GM12878 (cell line): ENCODE measurements around the gene BRINP3. TPM values are rescaled to one million over a fixed set of nuclear protein-coding genes. Genes with fewer than 3 reads are reported as not detected.

Source experiments
- ATAC-seq: fragments of 200-7000 bp; cut with Tn5 transposase; 3 replicates; pipeline ENCODE4 v1.9.1; 2020; ENCODE audit warnings: mild to moderate bottlenecking, moderate library complexity
- BruUV-seq: library from RNA; stranded (reverse); fragments of 400-500 nt; replicated peaks from 2 replicates; lab custom pipeline; 2021; lab: Mats Ljungman, UMichigan
- CTCF ChIA-PET: fragments of 300-600 bp; sonication (Branson Sonifier 250); formaldehyde crosslinking; extraction: SDS; loops from one replicate; lab custom pipeline; 2021; ENCODE audit warnings: inconsistent platforms; lab: Yijun Ruan, JAX
- POLR2A ChIA-PET: fragments of 350-600 bp; formaldehyde crosslinking; extraction: SDS; loops from one replicate; lab custom pipeline; 2021; ENCODE audit warnings: inconsistent platforms; lab: Charles Lee
- RAD21 ChIA-PET: fragments of 300-600 bp; sonication (Branson Sonifier 250); formaldehyde crosslinking; loops from one replicate; lab custom pipeline; 2023; ENCODE audit warnings: antibody characterized with exemption; ENCODE audit not compliant: unreplicated experiment; lab: Charles Lee
- SMC1A ChIA-PET: fragments of 300-600 bp; sonication (Branson Sonifier 250); formaldehyde crosslinking; loops from one replicate; lab custom pipeline; 2023; ENCODE audit not compliant: unreplicated experiment, uncharacterized antibody; lab: Charles Lee
- DNase-seq: peaks from one replicate; pipeline ENCODE4 v3.0.0-alpha.2; 2011; ENCODE audit warnings: low read depth, low spot score
- FAIRE-seq: peaks from 3 replicates; lab custom pipeline; 2011; peaks lifted over from hg19 to GRCh38; lab: Jason Lieb, UNC
- H2AFZ ChIP-seq: 2 replicates; pipeline ENCODE4 v1.6.0; 2011; ENCODE audit warnings: low read depth, low read length, control low read depth; ENCODE audit not compliant: control insufficient read depth
- H3K27ac ChIP-seq: 2 replicates; pipeline ENCODE4 v1.5.1; 2011; ENCODE audit warnings: control low read depth; ENCODE audit not compliant: control insufficient read depth, insufficient read depth
- H3K27me3 ChIP-seq, 2 experiments: replicated peaks in 1 of 2; 2 replicates each; pipeline versions ENCODE4 v1.6.0 to v1.6.1; 2011; ENCODE audit warnings: low read length in 1 of 2; ENCODE audit not compliant: control insufficient read depth in 2 of 2, insufficient read depth in 2 of 2
- H3K36me3 ChIP-seq, 2 experiments: 2 replicates each; pipeline ENCODE4 v1.5.1; 2011; ENCODE audit warnings: low read length in 1 of 2; ENCODE audit not compliant: control insufficient read depth in 2 of 2, insufficient read depth in 2 of 2
- H3K4me1 ChIP-seq: 2 replicates; pipeline ENCODE4 v1.6.1; 2011; ENCODE audit warnings: mild to moderate bottlenecking, low read length, moderate library complexity, mixed read lengths; ENCODE audit not compliant: control insufficient read depth, insufficient read depth
- H3K4me2 ChIP-seq: 2 replicates; pipeline ENCODE4 v1.6.0; 2011; ENCODE audit warnings: control low read depth; ENCODE audit not compliant: control insufficient read depth, insufficient read depth
- H3K4me3 ChIP-seq: fragments of 200-600 bp; sonication (generic); 2 replicates; pipeline ENCODE4 v1.5.1; 2016
- H3K79me2 ChIP-seq: 2 replicates; pipeline ENCODE4 v1.6.0; 2011; ENCODE audit warnings: low read length; ENCODE audit not compliant: control insufficient read depth, insufficient read depth
- H3K9ac ChIP-seq: 2 replicates; pipeline ENCODE4 v1.8.0; 2011; ENCODE audit warnings: low read length, control low read depth, mixed read lengths; ENCODE audit not compliant: control insufficient read depth, insufficient read depth
- H3K9me3 ChIP-seq: replicated peaks from 3 replicates; pipeline ENCODE4 v1.5.1; 2011; ENCODE audit warnings: mild to moderate bottlenecking, low read length; ENCODE audit not compliant: control insufficient read depth, insufficient read depth
- H4K20me1 ChIP-seq: 2 replicates; pipeline ENCODE4 v1.6.0; 2011; ENCODE audit not compliant: control insufficient read depth, insufficient read depth
- CBX5 ChIP-seq: sonication (generic); IDR thresholded peaks from 2 replicates; pipeline ENCODE4 v1.6.1; 2016; ENCODE audit warnings: low read depth, moderate library complexity, mild to moderate bottlenecking, inconsistent platforms
- CEBPB ChIP-seq, 2 experiments: fragments of 150-350 bp in 1 of 2; IDR thresholded peaks; 2 replicates each; pipeline ENCODE4 v1.6.1; 2012 to 2014; ENCODE audit warnings: low read depth in 2 of 2, low read length in 2 of 2, borderline replicate concordance in 1 of 2, inconsistent platforms in 1 of 2
- CTCF ChIP-seq, 3 experiments: IDR thresholded peaks in 2 of 3; conservative IDR thresholded peaks in 1 of 3; 2 replicates each; pipeline ENCODE4 v1.5.1; 2011; ENCODE audit warnings: low read depth in 3 of 3, low read length in 3 of 3, mild to moderate bottlenecking in 3 of 3, control low read depth in 2 of 3, moderate library complexity in 2 of 3, inconsistent platforms in 1 of 3, mixed read lengths in 1 of 3; ENCODE audit not compliant: control insufficient read depth in 2 of 3, insufficient read depth in 1 of 3; ENCODE audit errors: extremely low read depth in 1 of 3
- IRF3 ChIP-seq: fragments of 450-650 bp; IDR thresholded peaks from 2 replicates; pipeline ENCODE4 v1.6.1; 2014; ENCODE audit warnings: mild to moderate bottlenecking
- JUND ChIP-seq: IDR thresholded peaks from 2 replicates; pipeline ENCODE4 v1.6.1; 2012; ENCODE audit warnings: low read depth, mild to moderate bottlenecking, low read length, improper control_type of control experiment, moderate library complexity
- YY1 ChIP-seq: IDR thresholded peaks from 2 replicates; pipeline ENCODE4 v1.6.1; 2011; ENCODE audit warnings: low read depth, mild to moderate bottlenecking, low read length
- ZBTB33 ChIP-seq: fragments of 450-650 bp; IDR thresholded peaks from 2 replicates; pipeline ENCODE4 v1.6.1; 2017; ENCODE audit warnings: mild to moderate bottlenecking
- ZNF384 ChIP-seq: IDR thresholded peaks from 2 replicates; pipeline ENCODE4 v1.6.1; 2012; ENCODE audit warnings: low read depth, mild to moderate bottlenecking, low read length, improper control_type of control experiment, borderline replicate concordance
- WGBS: methylation state at CpG from one replicate; pipeline ENCODE4 v1.1.6; 2016; ENCODE audit warnings: low lambda C conversion rate; ENCODE audit not compliant: insufficient replicate concordance, insufficient coverage; ENCODE audit errors: missing lambda C conversion rate; 5-methylcytosine and 5-hydroxymethylcytosine counted together
- in situ Hi-C: fragments of 300-500 bp; cut with MboI; formaldehyde crosslinking; loops from 9 replicates; pipeline ENCODE4 v1.14.3; 2018; ENCODE audit warnings: mixed read lengths
- intact Hi-C: fragments of 100-400 bp; cut with micrococcal nuclease; formaldehyde crosslinking; loops from one replicate; pipeline ENCODE4 v1.14.2; 2022; ENCODE audit not compliant: unreplicated experiment
- polyA plus RNA-seq, 11 experiments: library from polyadenylated mRNA; depleted of rRNA in 4 of 11; unstranded in 6 of 11; stranded (reverse) in 5 of 11; fragments of >200 nt; fragmentation: Nextera tagmentation in 4 of 11; fragmentation: Illumina TruSeq in 1 of 11; extraction: Ambion mirVana in 4 of 11; extraction: Trizol in 1 of 11; gene quantifications; 1 replicate in 1 of 11; 2 replicates in 10 of 11; pipeline versions ENCODE4 v1.2.1 to v1.2.3, GENCODE V29; 2011 to 2016; ENCODE audit warnings: inconsistent platforms in 2 of 11, missing spikeins in 2 of 11, low read depth in 1 of 11
- total RNA-seq, 4 experiments: library from RNA; depleted of rRNA in 3 of 4; stranded (reverse); fragments of >200 nt in 3 of 4; fragmentation: Illumina TruSeq in 1 of 4; extraction: Trizol in 1 of 4; gene quantifications; 2 replicates each; pipeline versions ENCODE4 v1.2.1 to v1.2.3, GENCODE V29; 2013 to 2021
- TF ChIP-seq, protein P1 (sequence below): fragments of 450-650 bp; IDR thresholded peaks from 2 replicates; pipeline ENCODE4 v1.6.1; 2017; ENCODE audit warnings: low read depth, mild to moderate bottlenecking, moderate library complexity
- TF ChIP-seq, protein P2 (sequence below): fragments of 450-650 bp; IDR thresholded peaks from 2 replicates; pipeline ENCODE4 v1.6.1; 2017; ENCODE audit warnings: mild to moderate bottlenecking, low read depth, inconsistent platforms; ENCODE audit not compliant: poor library complexity, severe bottlenecking

Gene BRINP3
- total and polyA plus RNA-seq, 10 of the 15 experiments (the other 5 are each of a cell fraction or from before 2014, with no cell fraction given) = under 0.01 TPM; not detected in 9

- Histone ChIP-seq H3K9me3 (no peaks in the 10 kb centered on the region), H3K27ac (no peak overlapping the region), H3K9ac (no peak overlapping the region), H3K27me3 (peaks cover 2 to 8% of the 10 kb centered on the region in 2 experiments), H3K4me3 (no peak overlapping the region), H3K4me2 (no peak overlapping the region), H3K79me2 (no peaks in the 10 kb centered on the region), H2AFZ (no peak overlapping the region), H3K4me1 (no peaks in the 10 kb centered on the region), H4K20me1 (no peaks in the 10 kb centered on the region), H3K36me3 (no peaks in the 10 kb centered on the region)
- SMC1A ChIA-PET = interaction anchor here (0.7 kb wide), 1 partner anchor 1066 kb away, joined by 3 read pairs; no protein-coding TSS in a partner anchor
- RAD21 ChIA-PET = no interaction called here
- BruUV-seq = no TSS peak
- WGBS = 15% methylated on average over 25 of the region's 27 CpGs
- POLR2A ChIA-PET = interaction anchor here (0.6 to 0.7 kb wide), 2 partner anchors 613 to 1875 kb away, joined by 3 to 8 read pairs; no protein-coding TSS in a partner anchor
- TF ChIP-seq ZNF384 (no peak), JUND (no peak), YY1 (no peak), CBX5 (no peak), CEBPB (IDR thresholded peaks at IDR 0.05; ENCODE audit: borderline replicate concordance in 1 of 2, low read depth in 2 of 2, low read length in 2 of 2) (no peak), ZBTB33 (no peak), CTCF (IDR thresholded peaks at IDR 0.05 in 2 of 3, conservative IDR thresholded peaks at IDR 0.05 in 1 of 3; ENCODE audit: control insufficient read depth in 2 of 3, extremely low read depth in 1 of 3, insufficient read depth in 1 of 3, low read depth in 3 of 3, low read length in 3 of 3) (no peak), IRF3 (no peak)
- TF ChIP-seq, protein P1, sequence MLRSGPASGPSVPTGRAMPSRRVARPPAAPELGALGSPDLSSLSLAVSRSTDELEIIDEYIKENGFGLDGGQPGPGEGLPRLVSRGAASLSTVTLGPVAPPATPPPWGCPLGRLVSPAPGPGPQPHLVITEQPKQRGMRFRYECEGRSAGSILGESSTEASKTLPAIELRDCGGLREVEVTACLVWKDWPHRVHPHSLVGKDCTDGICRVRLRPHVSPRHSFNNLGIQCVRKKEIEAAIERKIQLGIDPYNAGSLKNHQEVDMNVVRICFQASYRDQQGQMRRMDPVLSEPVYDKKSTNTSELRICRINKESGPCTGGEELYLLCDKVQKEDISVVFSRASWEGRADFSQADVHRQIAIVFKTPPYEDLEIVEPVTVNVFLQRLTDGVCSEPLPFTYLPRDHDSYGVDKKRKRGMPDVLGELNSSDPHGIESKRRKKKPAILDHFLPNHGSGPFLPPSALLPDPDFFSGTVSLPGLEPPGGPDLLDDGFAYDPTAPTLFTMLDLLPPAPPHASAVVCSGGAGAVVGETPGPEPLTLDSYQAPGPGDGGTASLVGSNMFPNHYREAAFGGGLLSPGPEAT = no peak
- TF ChIP-seq, protein P2, sequence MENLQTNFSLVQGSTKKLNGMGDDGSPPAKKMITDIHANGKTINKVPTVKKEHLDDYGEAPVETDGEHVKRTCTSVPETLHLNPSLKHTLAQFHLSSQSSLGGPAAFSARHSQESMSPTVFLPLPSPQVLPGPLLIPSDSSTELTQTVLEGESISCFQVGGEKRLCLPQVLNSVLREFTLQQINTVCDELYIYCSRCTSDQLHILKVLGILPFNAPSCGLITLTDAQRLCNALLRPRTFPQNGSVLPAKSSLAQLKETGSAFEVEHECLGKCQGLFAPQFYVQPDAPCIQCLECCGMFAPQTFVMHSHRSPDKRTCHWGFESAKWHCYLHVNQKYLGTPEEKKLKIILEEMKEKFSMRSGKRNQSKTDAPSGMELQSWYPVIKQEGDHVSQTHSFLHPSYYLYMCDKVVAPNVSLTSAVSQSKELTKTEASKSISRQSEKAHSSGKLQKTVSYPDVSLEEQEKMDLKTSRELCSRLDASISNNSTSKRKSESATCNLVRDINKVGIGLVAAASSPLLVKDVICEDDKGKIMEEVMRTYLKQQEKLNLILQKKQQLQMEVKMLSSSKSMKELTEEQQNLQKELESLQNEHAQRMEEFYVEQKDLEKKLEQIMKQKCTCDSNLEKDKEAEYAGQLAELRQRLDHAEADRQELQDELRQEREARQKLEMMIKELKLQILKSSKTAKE = no peak
- FAIRE-seq (no peak), ATAC-seq (no peak), DNase-seq (no peak)
- intact Hi-C loops (no loop called here), in situ Hi-C loops (no loop called here)
- CTCF ChIA-PET = no interaction called here
Observed at GRCh38 chr1:190475421-190476141, 2.1 kb downstream of the BRINP3 start.
